ENCODE data around the gene MVK.

DNA sequence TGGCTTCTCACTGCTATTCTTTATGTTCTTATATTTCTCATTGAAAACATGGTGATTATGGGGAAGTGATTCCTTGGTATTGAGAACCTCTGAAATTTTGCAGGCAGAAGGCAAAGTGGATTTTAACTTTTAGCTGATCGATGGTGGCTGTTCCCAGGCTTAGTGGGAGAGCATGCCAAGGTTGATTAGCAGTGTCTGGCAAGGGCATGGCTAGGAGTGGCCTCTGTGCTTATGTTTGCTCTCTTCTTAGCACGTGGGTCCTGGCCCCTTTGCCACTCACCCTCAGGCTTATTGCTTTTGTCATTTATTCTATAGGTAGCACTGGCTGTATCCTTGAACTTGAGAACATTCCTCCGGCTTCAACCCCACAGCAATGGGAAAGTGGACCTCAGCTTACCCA, 2.1 kb downstream of the MVK start:
- TF ChIP-seq, protein P1, sequence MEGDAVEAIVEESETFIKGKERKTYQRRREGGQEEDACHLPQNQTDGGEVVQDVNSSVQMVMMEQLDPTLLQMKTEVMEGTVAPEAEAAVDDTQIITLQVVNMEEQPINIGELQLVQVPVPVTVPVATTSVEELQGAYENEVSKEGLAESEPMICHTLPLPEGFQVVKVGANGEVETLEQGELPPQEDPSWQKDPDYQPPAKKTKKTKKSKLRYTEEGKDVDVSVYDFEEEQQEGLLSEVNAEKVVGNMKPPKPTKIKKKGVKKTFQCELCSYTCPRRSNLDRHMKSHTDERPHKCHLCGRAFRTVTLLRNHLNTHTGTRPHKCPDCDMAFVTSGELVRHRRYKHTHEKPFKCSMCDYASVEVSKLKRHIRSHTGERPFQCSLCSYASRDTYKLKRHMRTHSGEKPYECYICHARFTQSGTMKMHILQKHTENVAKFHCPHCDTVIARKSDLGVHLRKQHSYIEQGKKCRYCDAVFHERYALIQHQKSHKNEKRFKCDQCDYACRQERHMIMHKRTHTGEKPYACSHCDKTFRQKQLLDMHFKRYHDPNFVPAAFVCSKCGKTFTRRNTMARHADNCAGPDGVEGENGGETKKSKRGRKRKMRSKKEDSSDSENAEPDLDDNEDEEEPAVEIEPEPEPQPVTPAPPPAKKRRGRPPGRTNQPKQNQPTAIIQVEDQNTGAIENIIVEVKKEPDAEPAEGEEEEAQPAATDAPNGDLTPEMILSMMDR (conservative IDR thresholded peaks at IDR 0.05 in 1 of 2, IDR thresholded peaks at IDR 0.05 in 1 of 2; ENCODE audit: low read depth in 1 of 2, low read length in 2 of 2), result no peak
- TF ChIP-seq EZH2 (IDR thresholded peaks at IDR 0.05; ENCODE audit: low read length, missing control alignments), result no peak

All from fibroblast of lung (primary cell).